Spleen (tissue), 11 donors: ENCODE data around the gene SV2C. TPM values are rescaled to one million over a fixed set of nuclear protein-coding genes. Genes with fewer than 3 reads are reported as not detected.

Experiments
- DNase-seq: peaks from one replicate; pipeline ENCODE4 v3.0.0-alpha.2; 2020
- H3K27ac ChIP-seq, 8 donors: fragments of 200-600 bp; sonication (generic) in 7 of 8; 1 replicate in 4 of 8; 2 replicates in 4 of 8; pipeline versions ENCODE4 v1.5.0 to v1.8.0; 2016 to 2021; ENCODE audit warnings: inconsistent platforms in 4 of 8, mild to moderate bottlenecking in 4 of 8, moderate library complexity in 1 of 8
- H3K27me3 ChIP-seq, 7 donors: fragments of 200-600 bp; sonication (generic) in 6 of 7; replicated peaks in 1 of 7; 1 replicate in 4 of 7; 2 replicates in 3 of 7; pipeline versions ENCODE4 v1.5.0 to v1.8.0; 2016 to 2021; ENCODE audit warnings: inconsistent platforms in 3 of 7, mild to moderate bottlenecking in 1 of 7
- H3K36me3 ChIP-seq, 6 donors: fragments of 200-600 bp; sonication (generic) in 5 of 6; 1 replicate in 4 of 6; 2 replicates in 2 of 6; pipeline versions ENCODE4 v1.5.0 to v1.8.0; 2016 to 2021; ENCODE audit warnings: inconsistent platforms in 2 of 6
- H3K4me1 ChIP-seq, 6 donors: fragments of 200-600 bp; sonication (generic) in 5 of 6; 1 replicate in 3 of 6; 2 replicates in 3 of 6; pipeline versions ENCODE4 v1.5.0 to v1.8.0; 2016 to 2021; ENCODE audit warnings: inconsistent platforms in 3 of 6
- H3K4me3 ChIP-seq, 8 donors: fragments of 200-600 bp; sonication (generic) in 7 of 8; 1 replicate in 4 of 8; 2 replicates in 4 of 8; pipeline versions ENCODE4 v1.5.0 to v1.8.0; 2016 to 2021; ENCODE audit warnings: inconsistent platforms in 4 of 8, mild to moderate bottlenecking in 4 of 8, moderate library complexity in 2 of 8
- H3K9me3 ChIP-seq, 8 donors: fragments of 200-600 bp; sonication (generic) in 7 of 8; 1 replicate in 4 of 8; 2 replicates in 4 of 8; pipeline versions ENCODE4 v1.5.0 to v1.8.0; 2016 to 2021; ENCODE audit warnings: inconsistent platforms in 4 of 8
- POLR2A ChIP-seq, 3 donors: fragments of 450-650 bp; IDR thresholded peaks; one replicate each; pipeline ENCODE4 v1.5.1; 2017; ENCODE audit warnings: antibody characterized with exemption in 3 of 3, mild to moderate bottlenecking in 1 of 3
- POLR2AphosphoS5 ChIP-seq, 3 donors: sonication (generic); formaldehyde crosslinking; IDR thresholded peaks; one replicate each; pipeline ENCODE4 v1.5.1; 2017; ENCODE audit warnings: antibody characterized with exemption in 3 of 3
- WGBS, 5 donors: extraction: QIAGEN DNeasy Blood & Tissue Kit in 3 of 5; methylation state at CpG; one replicate each; pipeline versions ENCODE4 v1.1.5 to v1.1.7; 2013 to 2018; 5-methylcytosine and 5-hydroxymethylcytosine counted together
- intact Hi-C: fragments of 100-400 bp; cut with DNase I; formaldehyde crosslinking; loops from one replicate; pipeline ENCODE4 v1.15.0; 2023; ENCODE audit warnings: low total_unique reads
- polyA plus RNA-seq, 3 donors: library from polyadenylated mRNA; stranded (reverse); fragments of 200-250 nt; gene quantifications; one replicate each; pipeline ENCODE4 v1.2.1, GENCODE V29; 2013
- total RNA-seq, 7 donors: library from RNA; depleted of rRNA in 3 of 7; stranded (reverse); fragments of >200 nt in 3 of 7; fragmentation: NEBNext Ultra II Directional in 4 of 7; extraction: Animal tissue kit (Norgen Biotek cat#: 25700) in 4 of 7; gene quantifications; one replicate each; pipeline versions ENCODE4 v1.1.0 to v1.2.1, GENCODE V29; 2016 to 2021
- TF ChIP-seq, protein P1 (sequence below), 11 experiments: fragments of 200-600 bp in 7 of 11; fragments of 450-650 bp in 4 of 11; sonication (generic) in 4 of 11; IDR thresholded peaks in 8 of 11; conservative IDR thresholded peaks in 3 of 11; 1 replicate in 7 of 11; 2 replicates in 4 of 11; pipeline versions ENCODE4 v1.4.0 to v1.8.0; 2016 to 2021; ENCODE audit warnings: antibody characterized with exemption in 11 of 11, inconsistent platforms in 4 of 11, mild to moderate bottlenecking in 1 of 11
- donor health status: healthy with polysubstance abuse.
- donor health status: DM: no; HTN: no; CAD: no; lungs with moderate emphysema.
- donor health status: DM: no; HTN: no; CAD: no.
- donor health status: Bipolar disorder and iron deficiency.
- donor health status: healthy.
- donor health status: DM: no; HTN: no; CAD: no.
- donor health status: DM: yes; HTN: yes; CAD: no.

SV2C gene
- total and polyA plus RNA-seq, 10 donors, result 0.02 to 0.43 (median 0.11) TPM

DNA sequence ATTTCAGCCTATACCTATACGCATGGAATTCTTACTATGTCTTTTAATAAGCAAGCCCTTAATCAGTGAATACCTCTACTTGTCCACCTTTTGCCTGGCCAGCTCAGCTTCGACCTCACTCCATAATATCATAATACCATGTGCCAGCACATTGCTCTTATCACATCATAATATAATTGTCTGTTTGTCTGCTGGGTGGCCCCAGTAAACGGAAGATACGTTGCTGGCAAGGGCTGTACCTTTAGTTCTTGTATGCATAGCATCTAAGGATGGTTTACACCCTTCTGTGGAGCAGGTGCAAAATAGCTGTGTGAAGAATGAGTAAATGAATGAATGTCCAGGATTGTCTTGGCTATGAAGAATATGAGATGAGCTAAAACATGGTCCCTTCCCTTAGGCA lies 29.9 kb downstream of the SV2C start:
- Histone ChIP-seq H3K4me3 (no peak overlapping the region), H3K27ac (no peak overlapping the region), H3K9me3 (no peaks in the 10 kb centered on the region), H3K36me3 (no peaks in the 10 kb centered on the region), H3K27me3 (peaks cover 0 to 6% (median 0%) of the 10 kb centered on the region in 7 donors), H3K4me1 (peaks cover 0 to 6% (median 0%) of the 10 kb centered on the region in 6 donors)
- WGBS, 5 donors, result 86 to 92% (median 90%) methylated on average over 4 of the region's 4 CpGs
- intact Hi-C loops, result no loop called here
- TF ChIP-seq, protein P1, sequence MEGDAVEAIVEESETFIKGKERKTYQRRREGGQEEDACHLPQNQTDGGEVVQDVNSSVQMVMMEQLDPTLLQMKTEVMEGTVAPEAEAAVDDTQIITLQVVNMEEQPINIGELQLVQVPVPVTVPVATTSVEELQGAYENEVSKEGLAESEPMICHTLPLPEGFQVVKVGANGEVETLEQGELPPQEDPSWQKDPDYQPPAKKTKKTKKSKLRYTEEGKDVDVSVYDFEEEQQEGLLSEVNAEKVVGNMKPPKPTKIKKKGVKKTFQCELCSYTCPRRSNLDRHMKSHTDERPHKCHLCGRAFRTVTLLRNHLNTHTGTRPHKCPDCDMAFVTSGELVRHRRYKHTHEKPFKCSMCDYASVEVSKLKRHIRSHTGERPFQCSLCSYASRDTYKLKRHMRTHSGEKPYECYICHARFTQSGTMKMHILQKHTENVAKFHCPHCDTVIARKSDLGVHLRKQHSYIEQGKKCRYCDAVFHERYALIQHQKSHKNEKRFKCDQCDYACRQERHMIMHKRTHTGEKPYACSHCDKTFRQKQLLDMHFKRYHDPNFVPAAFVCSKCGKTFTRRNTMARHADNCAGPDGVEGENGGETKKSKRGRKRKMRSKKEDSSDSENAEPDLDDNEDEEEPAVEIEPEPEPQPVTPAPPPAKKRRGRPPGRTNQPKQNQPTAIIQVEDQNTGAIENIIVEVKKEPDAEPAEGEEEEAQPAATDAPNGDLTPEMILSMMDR (IDR thresholded peaks at IDR 0.05 in 8 of 11, conservative IDR thresholded peaks at IDR 0.05 in 3 of 11), result no peak
- no peak for TF ChIP-seq POLR2A (IDR thresholded peaks at IDR 0.05)
- TF ChIP-seq POLR2AphosphoS5 (IDR thresholded peaks at IDR 0.05), result no peak
- no peak for DNase-seq

DNA sequence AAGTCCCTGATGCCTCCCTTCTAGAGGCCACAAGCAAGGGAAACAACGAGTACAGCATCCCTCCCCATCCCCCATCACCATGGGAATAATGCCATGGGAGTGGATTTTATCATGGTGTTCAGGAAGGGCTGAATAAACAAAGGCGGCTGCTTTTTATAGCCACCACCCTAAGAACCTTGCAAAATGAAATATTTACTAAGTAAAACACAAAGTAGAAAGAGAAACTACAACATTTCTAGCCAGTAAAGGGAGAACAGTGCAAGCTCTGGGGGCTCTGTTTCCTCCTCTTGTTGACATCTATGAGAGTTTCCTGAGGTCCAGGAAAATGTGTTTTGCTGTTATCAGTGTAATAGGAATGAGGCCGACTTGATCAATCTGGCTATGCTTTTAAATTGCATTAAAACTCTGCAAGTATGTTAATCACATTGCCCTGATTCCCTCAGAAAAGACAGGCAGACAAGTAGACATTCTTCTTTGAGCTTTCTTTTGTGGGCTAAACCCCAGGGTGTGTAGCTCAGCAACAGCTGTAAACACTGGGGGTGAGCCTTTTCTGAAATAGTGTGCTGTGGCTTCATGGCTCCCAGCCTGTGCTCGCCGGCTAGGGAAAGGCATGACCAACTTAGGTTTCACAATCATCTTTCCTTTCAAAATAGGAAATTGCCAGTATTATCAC lies 31.1 kb downstream of the SV2C start:
- Histone ChIP-seq H3K27ac (no peak overlapping the region), H3K4me3 (no peak overlapping the region), H3K27me3 (peaks cover 0 to 6% (median 0%) of the 10 kb centered on the region in 7 donors), H3K36me3 (no peaks in the 10 kb centered on the region), H3K4me1 (peaks cover 0 to 6% (median 0%) of the 10 kb centered on the region in 6 donors), H3K9me3 (no peaks in the 10 kb centered on the region)
- intact Hi-C loops, result no loop called here
- TF ChIP-seq, protein P1 (IDR thresholded peaks at IDR 0.05 in 8 of 11, conservative IDR thresholded peaks at IDR 0.05 in 3 of 11), result no peak
- no peak for TF ChIP-seq POLR2AphosphoS5 (IDR thresholded peaks at IDR 0.05)
- 25 to 40% (median 30%) methylated on average over 5 of the region's 5 CpGs for WGBS, 5 donors
- DNase-seq, result no peak

DNA sequence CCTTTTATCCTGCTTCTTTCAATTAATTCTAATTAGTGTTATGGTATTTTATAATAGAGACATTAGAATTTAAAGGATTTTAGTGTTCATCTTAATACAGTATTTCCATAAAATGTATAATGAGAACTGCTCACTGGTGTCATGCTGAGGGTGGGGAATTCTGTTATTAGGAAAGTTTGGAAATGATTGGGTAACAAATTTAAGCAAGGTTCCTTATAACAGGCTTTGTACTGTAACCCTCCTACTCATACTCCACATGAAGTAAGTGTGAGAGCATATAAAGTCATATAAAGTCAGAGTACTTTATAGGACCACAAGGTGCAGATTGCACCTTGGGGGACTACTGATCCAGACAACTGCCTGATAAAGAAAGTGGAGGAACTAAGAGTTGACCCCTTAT lies 42.2 kb downstream of the SV2C start:
- no peaks in the 10 kb centered on the region for H3K9me3 ChIP-seq
- H3K4me1 ChIP-seq, result no peaks in the 10 kb centered on the region
- H3K27ac ChIP-seq, result no peak overlapping the region
- intact Hi-C loops, result no loop called here
- TF ChIP-seq, protein P1 (IDR thresholded peaks at IDR 0.05 in 8 of 11, conservative IDR thresholded peaks at IDR 0.05 in 3 of 11), result no peak
- TF ChIP-seq POLR2A (IDR thresholded peaks at IDR 0.05), result no peak
- no peak for DNase-seq
- H3K27me3 ChIP-seq, result peaks cover 0 to 10% (median 0%) of the 10 kb centered on the region in 7 donors
- no peak overlapping the region for H3K4me3 ChIP-seq
- no peaks in the 10 kb centered on the region for H3K36me3 ChIP-seq

DNA sequence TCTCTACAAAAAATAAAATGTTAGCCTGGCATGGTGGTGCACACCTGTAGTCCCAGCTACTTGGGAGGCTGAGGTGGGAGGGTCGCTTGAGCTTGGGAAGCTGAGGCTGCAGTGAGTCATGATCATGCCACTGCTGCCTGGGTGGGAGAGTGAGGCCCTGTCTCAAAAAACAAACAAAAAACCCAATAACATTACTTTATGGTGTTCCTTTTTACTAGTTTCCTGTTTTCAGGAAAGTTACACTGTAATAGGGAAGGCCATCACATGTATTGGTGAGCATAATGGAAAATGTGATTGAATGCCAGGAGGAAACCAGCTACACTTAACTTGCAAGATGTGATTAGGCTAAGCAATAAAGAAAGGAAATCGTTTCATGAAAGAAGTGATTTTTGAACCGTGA lies 42.7 kb downstream of the SV2C start:
- H3K27ac ChIP-seq, result no peak overlapping the region
- no peak for DNase-seq
- 69 to 83% (median 80%) methylated on average over 3 of the region's 3 CpGs for WGBS, 5 donors
- no peak overlapping the region for H3K4me3 ChIP-seq
- TF ChIP-seq, protein P1 (IDR thresholded peaks at IDR 0.05 in 8 of 11, conservative IDR thresholded peaks at IDR 0.05 in 3 of 11), result no peak
- TF ChIP-seq POLR2AphosphoS5 (IDR thresholded peaks at IDR 0.05), result no peak
- no peak for TF ChIP-seq POLR2A (IDR thresholded peaks at IDR 0.05)
- intact Hi-C loops, result no loop called here
- peaks cover 0 to 10% (median 0%) of the 10 kb centered on the region in 7 donors for H3K27me3 ChIP-seq
- no peaks in the 10 kb centered on the region for H3K9me3 ChIP-seq
- H3K36me3 ChIP-seq, result no peaks in the 10 kb centered on the region
- H3K4me1 ChIP-seq, result no peaks in the 10 kb centered on the region
